ENCODE data around the gene GINS2. TPM values are rescaled to one million over a fixed set of nuclear protein-coding genes. Genes with fewer than 3 reads are reported as not detected.

The GINS2 gene
- total RNA-seq, 2 experiments from 2014 or later, result 1.1 to 1.4 TPM

DNA sequence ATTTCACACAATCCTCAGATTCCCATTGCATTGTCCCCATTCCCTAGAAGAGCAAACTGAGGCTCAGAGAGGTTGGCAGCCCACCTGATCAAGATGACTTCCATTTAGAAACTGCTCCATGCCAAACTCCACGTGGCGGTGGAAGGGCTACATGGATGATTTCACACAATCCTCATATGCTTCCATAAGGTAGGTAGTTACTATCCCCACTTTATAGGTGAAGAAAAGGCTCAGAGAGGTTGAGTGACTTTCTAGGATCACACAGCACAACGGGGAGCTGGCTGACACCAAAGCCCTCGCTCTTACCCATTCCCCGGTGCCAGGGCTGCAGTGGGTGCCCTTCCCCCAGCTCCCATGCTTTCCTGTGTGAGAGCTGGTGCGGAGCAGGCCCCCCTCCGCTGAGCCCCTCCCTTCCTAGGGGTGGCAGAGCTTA lies 9.7 kb upstream of the GINS2 start:
- DNase-seq (no peak), ATAC-seq (ENCODE audit: poor library complexity) (no peak)
- Mint-ChIP-seq H3K27ac (no peak overlapping the region), H3K9me3 (no peaks in the 10 kb centered on the region), H3K36me3 (ENCODE audit: low read depth) (no peaks in the 10 kb centered on the region), H3K27me3 (peaks cover 18% of the 10 kb centered on the region), H3K4me3 (no peak overlapping the region), H3K4me1 (ENCODE audit: low read depth) (no peaks in the 10 kb centered on the region)
- TF ChIP-seq, protein P1, sequence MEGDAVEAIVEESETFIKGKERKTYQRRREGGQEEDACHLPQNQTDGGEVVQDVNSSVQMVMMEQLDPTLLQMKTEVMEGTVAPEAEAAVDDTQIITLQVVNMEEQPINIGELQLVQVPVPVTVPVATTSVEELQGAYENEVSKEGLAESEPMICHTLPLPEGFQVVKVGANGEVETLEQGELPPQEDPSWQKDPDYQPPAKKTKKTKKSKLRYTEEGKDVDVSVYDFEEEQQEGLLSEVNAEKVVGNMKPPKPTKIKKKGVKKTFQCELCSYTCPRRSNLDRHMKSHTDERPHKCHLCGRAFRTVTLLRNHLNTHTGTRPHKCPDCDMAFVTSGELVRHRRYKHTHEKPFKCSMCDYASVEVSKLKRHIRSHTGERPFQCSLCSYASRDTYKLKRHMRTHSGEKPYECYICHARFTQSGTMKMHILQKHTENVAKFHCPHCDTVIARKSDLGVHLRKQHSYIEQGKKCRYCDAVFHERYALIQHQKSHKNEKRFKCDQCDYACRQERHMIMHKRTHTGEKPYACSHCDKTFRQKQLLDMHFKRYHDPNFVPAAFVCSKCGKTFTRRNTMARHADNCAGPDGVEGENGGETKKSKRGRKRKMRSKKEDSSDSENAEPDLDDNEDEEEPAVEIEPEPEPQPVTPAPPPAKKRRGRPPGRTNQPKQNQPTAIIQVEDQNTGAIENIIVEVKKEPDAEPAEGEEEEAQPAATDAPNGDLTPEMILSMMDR (IDR thresholded peaks at IDR 0.05), result no peak
- Histone ChIP-seq H3K36me3 (ENCODE audit: insufficient read depth, low read length) (no peaks in the 10 kb centered on the region), H3K4me3 (ENCODE audit: low read length) (no peak overlapping the region), H3K27me3 (ENCODE audit: control insufficient read depth in 1 of 2, insufficient read depth in 2 of 2, low read length in 2 of 2) (peaks cover 9 to 17% of the 10 kb centered on the region in 2 experiments), H3K4me1 (ENCODE audit: insufficient read depth, low read length) (no peaks in the 10 kb centered on the region), H3K9me3 (ENCODE audit: control insufficient read depth in 1 of 2, insufficient read depth in 1 of 2, low read length in 2 of 2) (peaks cover 0 to 8% of the 10 kb centered on the region in 2 experiments), H3K27ac (ENCODE audit: low read depth in 1 of 2, low read length in 2 of 2) (no peak overlapping the region)
- ChIA-PET CTCF (no interaction called here), POLR2A (no interaction called here)
- intact Hi-C loops (cut with DNase I, micrococcal nuclease), result no loop called here

DNA sequence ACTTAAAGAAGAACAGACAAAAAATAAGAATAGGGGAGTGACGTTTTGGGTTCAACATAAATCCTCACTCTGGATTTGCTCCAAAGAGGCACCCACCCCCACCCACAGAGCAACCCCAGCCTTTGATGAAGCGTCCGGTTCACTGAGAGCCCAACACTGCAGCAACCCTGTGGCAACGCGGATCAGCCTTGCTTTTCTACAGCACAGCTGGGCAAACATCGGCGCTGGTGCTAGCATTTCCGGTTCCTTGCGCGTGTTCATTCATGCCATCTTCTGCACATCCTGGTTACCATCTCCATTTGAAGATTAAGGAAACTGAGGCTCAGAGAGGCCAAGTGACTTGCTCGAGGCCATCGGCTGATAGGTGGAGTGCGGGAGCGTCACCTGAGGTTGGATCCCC lies 8.7 kb upstream of the GINS2 start:
- ATAC-seq (ENCODE audit: poor library complexity) (no peak), DNase-seq (no peak)
- no peak overlapping the region for H3K27ac Mint-ChIP-seq
- TF ChIP-seq, protein P1 (IDR thresholded peaks at IDR 0.05), result no peak
- H3K9me3 Mint-ChIP-seq, result no peaks in the 10 kb centered on the region
- H3K27me3 Mint-ChIP-seq, result peaks cover 23% of the 10 kb centered on the region
- no peaks in the 10 kb centered on the region for H3K4me1 Mint-ChIP-seq (ENCODE audit: low read depth)
- ChIA-PET CTCF (no interaction called here), POLR2A (no interaction called here)
- Histone ChIP-seq H3K36me3 (ENCODE audit: insufficient read depth, low read length) (no peaks in the 10 kb centered on the region), H3K4me1 (ENCODE audit: insufficient read depth, low read length) (no peaks in the 10 kb centered on the region), H3K9me3 (ENCODE audit: control insufficient read depth in 1 of 2, insufficient read depth in 1 of 2, low read length in 2 of 2) (peaks cover 0 to 8% of the 10 kb centered on the region in 2 experiments), H3K4me3 (ENCODE audit: low read length) (no peak overlapping the region), H3K27me3 (ENCODE audit: control insufficient read depth in 1 of 2, insufficient read depth in 2 of 2, low read length in 2 of 2) (peaks cover 9 to 17% of the 10 kb centered on the region in 2 experiments), H3K27ac (ENCODE audit: low read depth in 1 of 2, low read length in 2 of 2) (no peak overlapping the region)
- H3K4me3 Mint-ChIP-seq, result no peak overlapping the region
- intact Hi-C loops (cut with DNase I, micrococcal nuclease), result no loop called here
- no peaks in the 10 kb centered on the region for H3K36me3 Mint-ChIP-seq (ENCODE audit: low read depth)

DNA sequence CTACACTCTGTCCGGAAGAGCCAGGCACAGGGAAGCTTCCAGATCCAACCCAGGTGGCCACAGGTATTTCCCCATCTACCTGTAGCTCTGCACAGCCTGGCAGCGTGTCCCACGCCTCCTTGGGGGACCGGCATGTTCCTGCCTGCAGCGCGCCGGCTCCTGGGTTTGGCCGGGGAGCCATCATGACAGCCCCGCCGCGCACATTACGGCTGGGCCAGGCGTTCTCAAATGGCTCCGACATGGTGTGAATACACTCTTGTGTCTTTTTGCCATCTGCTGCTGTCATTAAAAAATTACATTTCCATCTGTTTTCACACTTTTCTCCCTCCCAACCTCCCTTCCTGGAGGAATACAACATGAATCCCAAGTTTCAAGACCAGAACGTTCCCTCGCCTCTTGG lies 8.0 kb upstream of the GINS2 start:
- ATAC-seq (ENCODE audit: poor library complexity) (no peak), DNase-seq (no peak)
- Histone ChIP-seq H3K4me1 (ENCODE audit: insufficient read depth, low read length) (no peaks in the 10 kb centered on the region), H3K4me3 (ENCODE audit: low read length) (no peak overlapping the region), H3K27ac (ENCODE audit: low read depth in 1 of 2, low read length in 2 of 2) (no peak overlapping the region), H3K27me3 (ENCODE audit: control insufficient read depth in 1 of 2, insufficient read depth in 2 of 2, low read length in 2 of 2) (peaks cover 9 to 17% of the 10 kb centered on the region in 2 experiments), H3K36me3 (ENCODE audit: insufficient read depth, low read length) (no peaks in the 10 kb centered on the region), H3K9me3 (ENCODE audit: control insufficient read depth in 1 of 2, insufficient read depth in 1 of 2, low read length in 2 of 2) (peaks cover 0 to 7% of the 10 kb centered on the region in 2 experiments)
- no peaks in the 10 kb centered on the region for H3K36me3 Mint-ChIP-seq (ENCODE audit: low read depth)
- ChIA-PET CTCF (no interaction called here), POLR2A (no interaction called here)
- H3K4me3 Mint-ChIP-seq, result no peak overlapping the region
- H3K9me3 Mint-ChIP-seq, result no peaks in the 10 kb centered on the region
- intact Hi-C loops (cut with DNase I, micrococcal nuclease), result no loop called here
- no peak overlapping the region for H3K27ac Mint-ChIP-seq
- peaks cover 23% of the 10 kb centered on the region for H3K27me3 Mint-ChIP-seq
- H3K4me1 Mint-ChIP-seq (ENCODE audit: low read depth), result no peaks in the 10 kb centered on the region
- TF ChIP-seq, protein P1 (IDR thresholded peaks at IDR 0.05), result no peak

All from CD4-positive, alpha-beta T cell (primary cell).